ENCODE data around the gene CALD1. TPM values are rescaled to one million over a fixed set of nuclear protein-coding genes. Genes with fewer than 3 reads are reported as not detected.

CALD1 gene
- total RNA-seq, 1 experiment from 2014 or later: 22.1 TPM

GRCh38 chr7:134785842-134786241 is 6.4 kb downstream of the CALD1 start:
- H3K9ac ChIP-seq (ENCODE audit: low read length): no peak overlapping the region
- no peak overlapping the region for H2AFZ ChIP-seq (ENCODE audit: low read length)
- no peak overlapping the region for H3K4me2 ChIP-seq (ENCODE audit: low read length)
- intact Hi-C loops (cut with micrococcal nuclease): no loop called here
- no peak for DNase-seq
- no peak overlapping the region for H3K4me3 ChIP-seq (ENCODE audit: low read length)
- TF ChIP-seq EZH2 (IDR thresholded peaks at IDR 0.05; ENCODE audit: low read length, unreplicated experiment) (no peak), CTCF (conservative IDR thresholded peaks at IDR 0.05; ENCODE audit: low read depth, low read length) (no peak), EZH2phosphoT487 (IDR thresholded peaks at IDR 0.05; ENCODE audit: borderline replicate concordance, low read length) (no peak)
- H3K79me2 ChIP-seq (ENCODE audit: low read length): 0 out of 2 replicates have a peak, but pooled peaks cover 3% of the 10 kb centered on the region
- no peaks in the 10 kb centered on the region for H3K27me3 ChIP-seq (ENCODE audit: low read length)
- no peak overlapping the region for H3K27ac ChIP-seq (ENCODE audit: low read length)
- no peaks in the 10 kb centered on the region for H3K9me2 ChIP-seq (replicated peaks; ENCODE audit: low read length)
- peaks cover 7% of the 10 kb centered on the region for H3K4me1 ChIP-seq (ENCODE audit: insufficient read depth, low read length)
- ChIA-PET POLR2A (ENCODE audit: unreplicated experiment) (no interaction called here), CTCF (interaction anchor here (0.5 kb wide), 1 partner anchor 13 kb away, joined by 4 read pairs; no protein-coding TSS in a partner anchor)
- ATAC-seq: no peak
- H3K9me3 ChIP-seq (ENCODE audit: low read length): no peaks in the 10 kb centered on the region
- no peaks in the 10 kb centered on the region for H4K20me1 ChIP-seq (ENCODE audit: low read length)
- no peaks in the 10 kb centered on the region for H3F3A ChIP-seq (ENCODE audit: low read length, unreplicated experiment)
- no peaks in the 10 kb centered on the region for H3K36me3 ChIP-seq (ENCODE audit: low read depth, low read length)
- no TSS peak for BruUV-seq (replicated peaks)

- H3K27ac ChIP-seq (ENCODE audit: low read length): no peak overlapping the region
- H3K27me3 ChIP-seq (ENCODE audit: low read length): no peaks in the 10 kb centered on the region
- POLR2A ChIA-PET (ENCODE audit: unreplicated experiment): no interaction called here
- no peak overlapping the region for H3K9ac ChIP-seq (ENCODE audit: low read length)
- H3K4me1 ChIP-seq (ENCODE audit: insufficient read depth, low read length): no peaks in the 10 kb centered on the region
- TF ChIP-seq EZH2phosphoT487 (IDR thresholded peaks at IDR 0.05; ENCODE audit: borderline replicate concordance, low read length) (no peak), CTCF (conservative IDR thresholded peaks at IDR 0.05; ENCODE audit: low read depth, low read length) (no peak), EZH2 (IDR thresholded peaks at IDR 0.05; ENCODE audit: low read length, unreplicated experiment) (no peak)
- ATAC-seq (no peak), DNase-seq (no peak)
- no peak overlapping the region for H3K4me3 ChIP-seq (ENCODE audit: low read length)
- no peaks in the 10 kb centered on the region for H3K9me2 ChIP-seq (replicated peaks; ENCODE audit: low read length)
- no peaks in the 10 kb centered on the region for H3K9me3 ChIP-seq (ENCODE audit: low read length)
- H3K4me2 ChIP-seq (ENCODE audit: low read length): no peak overlapping the region
- H3K36me3 ChIP-seq (ENCODE audit: low read depth, low read length): no peaks in the 10 kb centered on the region
- H2AFZ ChIP-seq (ENCODE audit: low read length): no peak overlapping the region
- intact Hi-C loops (cut with micrococcal nuclease): no loop called here
- H3F3A ChIP-seq (ENCODE audit: low read length, unreplicated experiment): no peaks in the 10 kb centered on the region
- H4K20me1 ChIP-seq (ENCODE audit: low read length): no peaks in the 10 kb centered on the region
- CTCF ChIA-PET: no interaction called here
- BruUV-seq (replicated peaks): no TSS peak
- no peaks in the 10 kb centered on the region for H3K79me2 ChIP-seq (ENCODE audit: low read length)
These were observed 7.6 kb downstream of the CALD1 start for GRCh38 chr7:134787064-134787463.

GRCh38 chr7:134787720-134788119 is 8.3 kb downstream of the CALD1 start:
- H3K9ac ChIP-seq (ENCODE audit: low read length): no peak overlapping the region
- ATAC-seq (no peak), DNase-seq (no peak)
- H3K9me3 ChIP-seq (ENCODE audit: low read length): no peaks in the 10 kb centered on the region
- no peaks in the 10 kb centered on the region for H3K79me2 ChIP-seq (ENCODE audit: low read length)
- POLR2A ChIA-PET (ENCODE audit: unreplicated experiment): no interaction called here
- H3F3A ChIP-seq (ENCODE audit: low read length, unreplicated experiment): no peaks in the 10 kb centered on the region
- H3K27me3 ChIP-seq (ENCODE audit: low read length): no peaks in the 10 kb centered on the region
- no peaks in the 10 kb centered on the region for H3K9me2 ChIP-seq (replicated peaks; ENCODE audit: low read length)
- no peak for TF ChIP-seq EZH2phosphoT487 (IDR thresholded peaks at IDR 0.05; ENCODE audit: borderline replicate concordance, low read length)
- TF ChIP-seq CTCF (conservative IDR thresholded peaks at IDR 0.05; ENCODE audit: low read depth, low read length): no peak
- no peak for TF ChIP-seq EZH2 (IDR thresholded peaks at IDR 0.05; ENCODE audit: low read length, unreplicated experiment)
- H4K20me1 ChIP-seq (ENCODE audit: low read length): no peaks in the 10 kb centered on the region
- no TSS peak for BruUV-seq (replicated peaks)
- CTCF ChIA-PET: no interaction called here
- no peaks in the 10 kb centered on the region for H3K4me1 ChIP-seq (ENCODE audit: insufficient read depth, low read length)
- H3K4me3 ChIP-seq (ENCODE audit: low read length): no peak overlapping the region
- intact Hi-C loops (cut with micrococcal nuclease): no loop called here
- H3K4me2 ChIP-seq (ENCODE audit: low read length): no peak overlapping the region
- H2AFZ ChIP-seq (ENCODE audit: low read length): no peak overlapping the region
- no peak overlapping the region for H3K27ac ChIP-seq (ENCODE audit: low read length)
- no peaks in the 10 kb centered on the region for H3K36me3 ChIP-seq (ENCODE audit: low read depth, low read length)

Data from PC-3 (cell line).